C4-2B (cell line): Measurements from ENCODE around the gene MDK.

Experiments used
- ZFX ChIP-seq: fragments of 450-650 bp; IDR thresholded peaks from 2 replicates; pipeline ENCODE4 v1.6.1; 2017
- TF ChIP-seq, protein P1 (sequence below): fragments of 450-650 bp; conservative IDR thresholded peaks from 2 replicates; pipeline ENCODE4 v1.5.1; 2017; ENCODE audit warnings: mild to moderate bottlenecking

- TF ChIP-seq, protein P1, sequence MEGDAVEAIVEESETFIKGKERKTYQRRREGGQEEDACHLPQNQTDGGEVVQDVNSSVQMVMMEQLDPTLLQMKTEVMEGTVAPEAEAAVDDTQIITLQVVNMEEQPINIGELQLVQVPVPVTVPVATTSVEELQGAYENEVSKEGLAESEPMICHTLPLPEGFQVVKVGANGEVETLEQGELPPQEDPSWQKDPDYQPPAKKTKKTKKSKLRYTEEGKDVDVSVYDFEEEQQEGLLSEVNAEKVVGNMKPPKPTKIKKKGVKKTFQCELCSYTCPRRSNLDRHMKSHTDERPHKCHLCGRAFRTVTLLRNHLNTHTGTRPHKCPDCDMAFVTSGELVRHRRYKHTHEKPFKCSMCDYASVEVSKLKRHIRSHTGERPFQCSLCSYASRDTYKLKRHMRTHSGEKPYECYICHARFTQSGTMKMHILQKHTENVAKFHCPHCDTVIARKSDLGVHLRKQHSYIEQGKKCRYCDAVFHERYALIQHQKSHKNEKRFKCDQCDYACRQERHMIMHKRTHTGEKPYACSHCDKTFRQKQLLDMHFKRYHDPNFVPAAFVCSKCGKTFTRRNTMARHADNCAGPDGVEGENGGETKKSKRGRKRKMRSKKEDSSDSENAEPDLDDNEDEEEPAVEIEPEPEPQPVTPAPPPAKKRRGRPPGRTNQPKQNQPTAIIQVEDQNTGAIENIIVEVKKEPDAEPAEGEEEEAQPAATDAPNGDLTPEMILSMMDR = no peak
- no peak for TF ChIP-seq ZFX
These were observed 19.1 kb upstream of the MDK start for GRCh38 chr11:46362156-46363030.
